ENCODE measurements around the gene IQCK.

DNA sequence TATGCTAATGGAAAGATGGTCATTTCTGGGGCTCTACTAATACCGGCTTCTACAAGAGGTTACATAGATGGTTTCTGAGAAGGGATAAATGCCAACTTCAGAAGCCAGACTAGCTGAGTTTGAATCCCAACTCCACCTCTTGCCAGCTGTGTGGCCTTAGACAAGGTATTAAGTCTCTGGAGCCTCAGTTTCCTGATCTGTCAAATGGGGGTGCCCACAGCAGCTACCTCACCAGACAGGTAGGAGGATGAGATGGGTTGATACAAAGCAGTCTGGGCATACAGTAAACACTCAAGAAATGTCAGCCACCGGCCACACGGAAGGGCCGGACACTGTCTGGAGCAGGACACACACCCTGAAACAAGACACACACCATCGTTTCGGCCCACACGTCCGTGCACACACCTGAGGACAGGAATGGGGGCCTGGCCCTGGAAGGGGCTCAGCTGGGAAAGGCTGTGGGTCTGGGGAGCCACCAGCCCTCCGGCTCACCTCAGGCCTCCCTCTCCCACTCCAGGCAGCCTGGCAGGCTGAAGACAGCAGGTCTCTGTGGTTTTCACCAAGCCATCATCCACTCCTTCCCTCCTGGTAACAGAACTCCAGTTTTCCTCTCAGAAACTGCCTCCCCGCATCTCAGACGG is 5.5 kb upstream of the IQCK start:
- TF ChIP-seq POLR2A (IDR thresholded peaks at IDR 0.05): no peak
- TF ChIP-seq, protein P1, sequence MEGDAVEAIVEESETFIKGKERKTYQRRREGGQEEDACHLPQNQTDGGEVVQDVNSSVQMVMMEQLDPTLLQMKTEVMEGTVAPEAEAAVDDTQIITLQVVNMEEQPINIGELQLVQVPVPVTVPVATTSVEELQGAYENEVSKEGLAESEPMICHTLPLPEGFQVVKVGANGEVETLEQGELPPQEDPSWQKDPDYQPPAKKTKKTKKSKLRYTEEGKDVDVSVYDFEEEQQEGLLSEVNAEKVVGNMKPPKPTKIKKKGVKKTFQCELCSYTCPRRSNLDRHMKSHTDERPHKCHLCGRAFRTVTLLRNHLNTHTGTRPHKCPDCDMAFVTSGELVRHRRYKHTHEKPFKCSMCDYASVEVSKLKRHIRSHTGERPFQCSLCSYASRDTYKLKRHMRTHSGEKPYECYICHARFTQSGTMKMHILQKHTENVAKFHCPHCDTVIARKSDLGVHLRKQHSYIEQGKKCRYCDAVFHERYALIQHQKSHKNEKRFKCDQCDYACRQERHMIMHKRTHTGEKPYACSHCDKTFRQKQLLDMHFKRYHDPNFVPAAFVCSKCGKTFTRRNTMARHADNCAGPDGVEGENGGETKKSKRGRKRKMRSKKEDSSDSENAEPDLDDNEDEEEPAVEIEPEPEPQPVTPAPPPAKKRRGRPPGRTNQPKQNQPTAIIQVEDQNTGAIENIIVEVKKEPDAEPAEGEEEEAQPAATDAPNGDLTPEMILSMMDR (IDR thresholded peaks at IDR 0.05): no peak

Data from testis (tissue), 2 donors.